IMR-90 (cell line): ENCODE measurements around the gene PRC1. TPM values are rescaled to one million over a fixed set of nuclear protein-coding genes. Genes with fewer than 3 reads are reported as not detected.

Experiments used
- ATAC-seq: fragments of 200-7000 bp; cut with Tn5 transposase; 2 replicates; pipeline ENCODE4 v1.9.1; 2020; ENCODE audit warnings: low read depth, mild to moderate bottlenecking, moderate library complexity
- BruUV-seq: library from RNA; stranded (reverse); fragments of 400-500 nt; replicated peaks from 2 replicates; lab custom pipeline; 2021; lab: Mats Ljungman, UMichigan
- CTCF ChIA-PET: fragments of 300-600 bp; formaldehyde crosslinking; extraction: SDS; loops from one replicate; lab custom pipeline; 2021; ENCODE audit warnings: antibody characterized with exemption; lab: Yijun Ruan, JAX
- POLR2A ChIA-PET: fragments of 300-600 bp; sonication (Branson Sonifier 250); formaldehyde crosslinking; loops from one replicate; lab custom pipeline; 2022; ENCODE audit warnings: antibody characterized with exemption; ENCODE audit not compliant: unreplicated experiment; lab: Charles Lee
- DNase-seq: peaks from one replicate; pipeline ENCODE4 v3.0.0; 2013
- H2AFZ ChIP-seq: replicated peaks from 2 replicates; pipeline ENCODE3; 2013; ENCODE audit warnings: low read length, mild to moderate bottlenecking; ENCODE audit not compliant: poor library complexity
- H2AK5ac ChIP-seq: 2 replicates; pipeline ENCODE4 v1.6.1; 2013; ENCODE audit warnings: low read depth, low read length, inconsistent platforms
- H2AK9ac ChIP-seq: replicated peaks from 2 replicates; pipeline ENCODE3; 2013; ENCODE audit warnings: mild to moderate bottlenecking, low read depth, low read length, moderate library complexity; ENCODE audit not compliant: poor library complexity
- H2BK120ac ChIP-seq: 2 replicates; pipeline ENCODE4 v1.6.1; 2013; ENCODE audit warnings: low read depth, low read length, inconsistent platforms
- H2BK15ac ChIP-seq: 3 replicates; pipeline ENCODE4 v1.6.1; 2013; ENCODE audit warnings: low read depth, low read length, inconsistent platforms
- H2BK20ac ChIP-seq: 2 replicates; pipeline ENCODE4 v1.6.1; 2013; ENCODE audit warnings: low read depth, mild to moderate bottlenecking, inconsistent platforms, low read length, moderate library complexity
- H2BK5ac ChIP-seq: 2 replicates; pipeline ENCODE4 v1.6.1; 2013; ENCODE audit warnings: mild to moderate bottlenecking, low read depth, low read length, inconsistent platforms; ENCODE audit not compliant: poor library complexity, severe bottlenecking
- H3K14ac ChIP-seq: replicated peaks from 2 replicates; pipeline ENCODE4 v1.6.1; 2013; ENCODE audit warnings: low read depth, low read length, inconsistent platforms
- H3K18ac ChIP-seq: 2 replicates; pipeline ENCODE4 v1.6.1; 2013; ENCODE audit warnings: low read depth, low read length, control low read depth
- H3K23ac ChIP-seq: 2 replicates; pipeline ENCODE4 v1.6.1; 2013; ENCODE audit warnings: low read depth, low read length, inconsistent platforms
- H3K27ac ChIP-seq: 2 replicates; pipeline ENCODE4 v1.5.1; 2013; ENCODE audit warnings: mild to moderate bottlenecking, control low read depth, low read length; ENCODE audit not compliant: insufficient read depth
- H3K27me3 ChIP-seq: 2 replicates; pipeline ENCODE4 v1.6.1; 2013; ENCODE audit warnings: low read length; ENCODE audit not compliant: control insufficient read depth, insufficient read depth
- H3K36me3 ChIP-seq: 2 replicates; pipeline ENCODE4 v1.6.1; 2013; ENCODE audit warnings: low read length, mixed read lengths; ENCODE audit not compliant: control insufficient read depth, insufficient read depth
- H3K4ac ChIP-seq: 2 replicates; pipeline ENCODE4 v1.6.1; 2013; ENCODE audit warnings: low read depth, low read length, inconsistent platforms
- H3K4me1 ChIP-seq: 2 replicates; pipeline ENCODE4 v1.6.1; 2013; ENCODE audit warnings: low read length, mixed read lengths; ENCODE audit not compliant: control insufficient read depth, insufficient read depth
- H3K4me2 ChIP-seq: 2 replicates; pipeline ENCODE4 v1.6.1; 2013; ENCODE audit warnings: low read depth, mild to moderate bottlenecking, control low read depth, low read length, moderate library complexity
- H3K4me3 ChIP-seq: 2 replicates; pipeline ENCODE4 v1.5.1; 2013; ENCODE audit warnings: low read depth, mild to moderate bottlenecking, control low read depth, low read length, moderate library complexity; ENCODE audit not compliant: insufficient read depth
- H3K56ac ChIP-seq: 2 replicates; pipeline ENCODE4 v1.6.1; 2013; ENCODE audit warnings: low read length, inconsistent platforms; ENCODE audit not compliant: insufficient read depth; ENCODE audit errors: extremely low read depth
- H3K79me1 ChIP-seq, 2 experiments: 2 replicates each; pipeline ENCODE4 v1.6.1; 2013; ENCODE audit warnings: low read length in 2 of 2, inconsistent platforms in 1 of 2, low read depth in 1 of 2
- H3K9ac ChIP-seq: 2 replicates; pipeline ENCODE4 v1.6.1; 2013; ENCODE audit warnings: low read depth, low read length, control low read depth
- H3K9me1 ChIP-seq: 2 replicates; pipeline ENCODE4 v1.6.1; 2013; ENCODE audit warnings: low read length, inconsistent platforms; ENCODE audit not compliant: insufficient read depth
- H3K9me3 ChIP-seq: 2 replicates; pipeline ENCODE4 v1.6.1; 2013; ENCODE audit warnings: low read length; ENCODE audit not compliant: control insufficient read depth, insufficient read depth
- H4K20me1 ChIP-seq: 2 replicates; pipeline ENCODE4 v1.6.1; 2013; ENCODE audit warnings: low read length, inconsistent platforms; ENCODE audit not compliant: insufficient read depth
- H4K5ac ChIP-seq: 2 replicates; pipeline ENCODE4 v1.6.1; 2013; ENCODE audit warnings: mild to moderate bottlenecking, low read depth, low read length, control low read depth
- H4K8ac ChIP-seq, 2 experiments: 2 replicates each; pipeline ENCODE4 v1.6.1; 2013; ENCODE audit warnings: low read depth in 2 of 2, low read length in 2 of 2, control low read depth in 1 of 2, inconsistent platforms in 1 of 2
- H4K91ac ChIP-seq: 2 replicates; pipeline ENCODE4 v1.6.1; 2013; ENCODE audit warnings: low read depth, low read length, inconsistent platforms; ENCODE audit not compliant: insufficient read depth
- BHLHE40 ChIP-seq: fragments of 150-350 bp; IDR thresholded peaks from 2 replicates; pipeline ENCODE4 v1.6.1; 2016; ENCODE audit warnings: mild to moderate bottlenecking, low read depth, low read length
- CEBPB ChIP-seq: IDR thresholded peaks from 2 replicates; pipeline ENCODE4 v1.6.1; 2012; ENCODE audit warnings: low read depth, low read length, improper control_type of control experiment
- CHD1 ChIP-seq: IDR thresholded peaks from 2 replicates; pipeline ENCODE4 v1.6.1; 2012; ENCODE audit warnings: low read depth, low read length, improper control_type of control experiment
- CTCF ChIP-seq: conservative IDR thresholded peaks from 2 replicates; pipeline ENCODE4 v1.5.1; 2012; ENCODE audit warnings: mild to moderate bottlenecking, low read depth, low read length, improper control_type of control experiment
- ELK1 ChIP-seq: fragments of 150-350 bp; IDR thresholded peaks from 2 replicates; pipeline ENCODE4 v1.6.1; 2016; ENCODE audit warnings: low read depth, mild to moderate bottlenecking, low read length, moderate library complexity, borderline replicate concordance
- FOS ChIP-seq: fragments of 150-350 bp; IDR thresholded peaks from 2 replicates; pipeline ENCODE4 v1.6.1; 2016; ENCODE audit warnings: low read depth, low read length
- MAFK ChIP-seq: IDR thresholded peaks from 2 replicates; pipeline ENCODE4 v1.6.1; 2012; ENCODE audit warnings: low read depth, low read length, improper control_type of control experiment
- MAZ ChIP-seq: IDR thresholded peaks from 2 replicates; pipeline ENCODE4 v1.6.1; 2012; ENCODE audit warnings: low read depth, mild to moderate bottlenecking, low read length, improper control_type of control experiment, moderate library complexity, borderline replicate concordance
- MXI1 ChIP-seq: IDR thresholded peaks from 2 replicates; pipeline ENCODE4 v1.6.1; 2012; ENCODE audit warnings: low read depth, mild to moderate bottlenecking, low read length, moderate library complexity, borderline replicate concordance
- NFE2L2 ChIP-seq: fragments of 150-350 bp; IDR thresholded peaks from 2 replicates; pipeline ENCODE4 v1.6.1; 2016; ENCODE audit warnings: low read depth, mild to moderate bottlenecking, low read length
- POLR2A ChIP-seq: IDR thresholded peaks from 2 replicates; pipeline ENCODE4 v1.6.1; 2012; ENCODE audit warnings: mild to moderate bottlenecking, low read depth, low read length
- RAD21 ChIP-seq: IDR thresholded peaks from 2 replicates; pipeline ENCODE4 v1.6.1; 2012; ENCODE audit warnings: low read length, improper control_type of control experiment
- RCOR1 ChIP-seq: IDR thresholded peaks from 2 replicates; pipeline ENCODE4 v1.6.1; 2012; ENCODE audit warnings: mild to moderate bottlenecking, low read length, improper control_type of control experiment; ENCODE audit not compliant: insufficient replicate concordance
- RFX5 ChIP-seq: IDR thresholded peaks from 2 replicates; pipeline ENCODE4 v1.8.0; 2012; ENCODE audit warnings: low read depth, mild to moderate bottlenecking, low read length, moderate library complexity
- SMC3 ChIP-seq: fragments of 150-350 bp; IDR thresholded peaks from 2 replicates; pipeline ENCODE4 v1.6.1; 2016; ENCODE audit warnings: low read depth, mild to moderate bottlenecking, antibody characterized with exemption, low read length, moderate library complexity
- USF2 ChIP-seq: fragments of 150-350 bp; IDR thresholded peaks from 2 replicates; pipeline ENCODE4 v1.6.1; 2017; ENCODE audit warnings: mild to moderate bottlenecking, antibody characterized with exemption, low read length, low read depth
- WGBS, 2 experiments: methylation state at CpG; one replicate each; pipeline versions ENCODE4 v1.1.5 to v1.1.7; 2013; ENCODE audit warnings: missing lambda C conversion rate in 2 of 2; ENCODE audit not compliant: insufficient read length in 1 of 2; ENCODE audit errors: extremely low coverage in 2 of 2; 5-methylcytosine and 5-hydroxymethylcytosine counted together
- dilution Hi-C: fragments of 300-500 bp; cut with HindIII; formaldehyde crosslinking; loops from one replicate; pipeline ENCODE4 v1.14.3; 2018; ENCODE audit warnings: low sequenced_read_pairs; ENCODE audit not compliant: unreplicated experiment
- in situ Hi-C: fragments of 300-500 bp; cut with MboI; formaldehyde crosslinking; loops from 3 replicates; pipeline ENCODE4 v1.14.3; 2019; ENCODE audit warnings: low sequenced_read_pairs, inconsistent platforms, mixed read lengths
- intact Hi-C: fragments of 100-400 bp; cut with micrococcal nuclease; formaldehyde crosslinking; loops from 2 replicates; pipeline ENCODE4 v1.10.0; 2022
- polyA plus RNA-seq, 3 experiments: library from polyadenylated mRNA; depleted of rRNA; stranded (reverse); fragments of >200 nt; gene quantifications; 2 replicates each; pipeline ENCODE4 v1.2.3, GENCODE V29; 2012; ENCODE audit warnings: low replicate concordance in 1 of 3
- total RNA-seq: library from RNA; depleted of rRNA; stranded (reverse); fragments of >200 nt; gene quantifications from 2 replicates; pipeline ENCODE4 v1.2.3, GENCODE V29; 2012

PRC1 gene
- total and polyA plus RNA-seq, 2 of the 4 experiments (the other 2 are of a cell fraction) = 131 to 148 TPM

GRCh38 chr15:90932660-90932991 lies 61.7 kb downstream of the PRC1 start:
- H3K27ac ChIP-seq = no peak overlapping the region

More at GRCh38 chr15:90932660-90932991, 61.7 kb downstream of the PRC1 start:
- intact Hi-C loops (no loop called here), in situ Hi-C loops (no loop called here), dilution Hi-C loops (no loop called here)
- Histone ChIP-seq H3K23ac (no peak overlapping the region), H3K56ac (no peak overlapping the region), H3K4me3 (no peak overlapping the region), H2BK5ac (no peak overlapping the region), H3K9me1 (peaks cover 13% of the 10 kb centered on the region), H2BK120ac (no peak overlapping the region), H4K91ac (peak overlapping the region; percentile 24; the same call in 1 of the 2 replicates), H3K14ac (peak overlapping the region; percentile 13; the same call in 1 of the 2 replicates), H3K4me2 (no peak overlapping the region), H3K9ac (no peak overlapping the region), H3K18ac (no peak overlapping the region), H3K4ac (peak overlapping the region; percentile 18; the same call in 1 of the 2 replicates), H3K4me1 (peaks cover 11% of the 10 kb centered on the region), H4K20me1 (peaks cover 6% of the 10 kb centered on the region; the same call in 1 of the 2 replicates), H4K8ac (peak overlapping the region in 1 of 2 experiments; percentile 68; a peak in 3 of 4 replicates), H2BK15ac (no peak overlapping the region), H2AFZ (peak overlapping the region; percentile 95), H2AK9ac (peak overlapping the region; percentile 17), H2AK5ac (no peak overlapping the region), H3K36me3 (peaks cover 2% of the 10 kb centered on the region; the same call in 1 of the 2 replicates), H3K27me3 (no peaks in the 10 kb centered on the region), H2BK20ac (no peak overlapping the region), H3K79me1 (peaks cover 19 to 45% of the 10 kb centered on the region in 2 experiments), H4K5ac (no peak overlapping the region), H3K9me3 (no peaks in the 10 kb centered on the region)
- no peak for DNase-seq
- ChIA-PET POLR2A (no interaction called here), CTCF (interaction anchor here (0.6 to 1.9 kb wide), 5 partner anchors 9 to 285 kb away, joined by 3 to 8 read pairs (median 5); partner anchors contain the start of gene MAN2A2)
- WGBS, 2 experiments = 20% methylated on average over 1 of the region's 5 CpGs; no CpG with 5 or more reads in 1 of the 2 experiments
- TF ChIP-seq CHD1 (no peak), BHLHE40 (no peak), NFE2L2 (no peak), MAFK (no peak), POLR2A (no peak), RAD21 (no peak), RFX5 (no peak), SMC3 (no peak), CEBPB (no peak), USF2 (no peak), MAZ (no peak), FOS (no peak), CTCF (no peak), MXI1 (no peak), RCOR1 (no peak), ELK1 (no peak)
- no TSS peak for BruUV-seq
- no peak for ATAC-seq
